HG03064 (cell line): ENCODE measurements around the gene CADM1.

Experiments
- ATAC-seq: cut with Tn5 transposase; IDR thresholded peaks from one replicate; pipeline ENCODE4 v1.9.1; 2021; ENCODE audit warnings: low read depth; ENCODE audit not compliant: unreplicated experiment

The CADM1 gene

GRCh38 chr11:115291325-115291724 lies 212.9 kb downstream of the CADM1 start:
- ATAC-seq = no peak

DNA sequence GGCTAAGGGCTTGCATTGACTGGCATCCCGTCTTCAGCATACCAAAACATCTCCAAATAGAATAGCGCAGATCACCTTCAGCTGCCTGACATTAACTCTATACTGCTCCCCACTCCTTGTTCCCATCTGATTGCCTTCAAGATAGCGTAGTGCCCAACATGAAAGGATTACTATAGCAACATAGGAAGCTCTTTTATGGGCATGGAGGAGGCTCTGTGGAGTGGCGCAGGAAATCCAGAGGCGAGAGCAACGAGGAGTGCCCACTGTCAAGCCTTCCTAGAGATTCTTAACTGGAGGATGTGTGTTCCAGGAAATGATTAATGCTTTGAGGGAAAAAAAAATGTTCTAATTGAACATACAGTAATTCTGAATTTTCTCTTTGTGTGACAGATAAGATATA lies 213.3 kb downstream of the CADM1 start:
- no peak for ATAC-seq

- ATAC-seq = no peak
Observed at GRCh38 chr11:115290479-115290878, 213.7 kb downstream of the CADM1 start.

GRCh38 chr11:115287266-115287665 lies 216.9 kb downstream of the CADM1 start:
- ATAC-seq = no peak

GRCh38 chr11:115286614-115287013 lies 217.6 kb downstream of the CADM1 start:
- ATAC-seq = no peak

DNA sequence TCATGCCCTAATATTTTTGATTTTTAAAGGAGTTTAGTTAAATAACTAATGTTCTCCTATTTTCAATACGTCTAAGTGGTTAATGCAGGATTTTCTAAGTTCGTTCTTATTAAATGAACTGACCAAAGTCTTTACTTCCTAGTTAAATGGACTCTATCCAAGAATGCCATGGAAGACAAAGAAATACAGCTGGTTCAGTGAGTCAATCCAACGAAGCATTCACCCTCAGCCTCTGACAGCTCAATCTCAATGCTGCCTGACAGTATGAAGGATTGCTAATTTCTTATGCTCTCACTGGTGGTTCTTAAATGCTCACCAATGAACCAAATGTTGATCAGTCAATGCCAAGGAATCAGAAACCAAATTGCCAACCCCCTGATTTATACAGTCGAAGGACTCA lies 219.4 kb downstream of the CADM1 start:
- ATAC-seq = no peak

GRCh38 chr11:115282923-115283322 lies 221.3 kb downstream of the CADM1 start:
- no peak for ATAC-seq

- no peak for ATAC-seq
Observed at GRCh38 chr11:115280775-115281174, 223.4 kb downstream of the CADM1 start.

DNA sequence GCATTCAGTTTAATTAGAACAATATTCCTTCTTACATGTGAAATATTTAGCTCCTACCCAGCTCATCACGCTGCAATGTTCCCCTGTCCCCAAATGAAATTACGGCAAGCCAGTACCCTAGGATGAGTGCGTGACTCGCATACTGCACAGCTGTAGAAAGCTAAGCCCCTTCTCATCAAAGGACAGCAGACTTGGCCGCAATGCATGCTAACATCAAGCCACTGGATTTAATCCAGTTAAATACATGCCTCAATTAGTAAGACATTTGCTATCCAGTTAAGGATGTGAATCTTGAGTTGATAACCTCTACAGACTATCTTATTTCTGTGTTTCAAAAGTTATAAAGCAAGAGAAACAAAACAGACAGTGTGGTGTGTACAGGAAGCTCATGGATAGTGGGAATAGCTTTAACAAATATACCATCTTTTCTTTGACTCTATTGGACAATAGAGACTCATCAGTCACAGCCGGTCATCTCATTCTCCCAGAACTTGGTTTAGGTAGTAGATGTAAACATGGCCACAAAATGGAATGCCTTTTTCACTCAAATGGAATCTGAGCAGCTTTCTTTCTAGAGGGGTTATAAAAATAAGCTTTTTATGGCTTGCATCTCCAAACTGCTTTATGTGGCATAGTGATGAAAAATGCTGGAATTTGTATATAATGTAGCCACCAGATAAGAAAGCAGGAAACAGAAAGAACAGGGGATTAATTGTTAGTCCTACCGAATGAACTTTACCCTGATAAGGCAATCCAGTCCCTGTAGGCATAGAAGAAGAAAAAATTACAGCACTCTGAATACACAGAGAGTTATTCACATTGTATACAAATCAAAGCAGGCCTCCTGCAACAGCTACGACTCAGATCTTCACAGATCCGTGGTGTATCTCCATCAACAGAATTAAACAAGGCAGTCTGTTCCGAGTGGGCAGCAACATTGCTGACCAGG lies 224.1 kb downstream of the CADM1 start:
- ATAC-seq = no peak

DNA sequence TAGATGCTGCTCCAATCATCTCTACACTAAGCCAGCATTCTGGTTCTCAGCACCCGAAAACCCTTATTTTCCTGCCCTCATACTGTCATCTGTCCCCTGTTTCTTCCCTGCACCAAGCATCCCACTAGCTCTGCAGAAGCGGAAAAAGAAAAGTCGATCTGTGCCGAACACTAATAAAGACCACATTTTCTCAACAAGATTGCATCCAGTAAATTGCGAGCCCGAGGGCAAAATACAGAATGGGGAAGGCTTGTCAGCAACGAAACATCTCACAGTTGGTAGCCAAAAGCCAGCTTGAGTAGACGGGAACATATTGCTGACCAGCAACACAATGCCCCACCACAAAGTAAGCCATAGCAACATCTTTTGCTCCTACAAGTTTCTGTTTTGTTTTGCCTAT lies 227.4 kb downstream of the CADM1 start:
- ATAC-seq = no peak

DNA sequence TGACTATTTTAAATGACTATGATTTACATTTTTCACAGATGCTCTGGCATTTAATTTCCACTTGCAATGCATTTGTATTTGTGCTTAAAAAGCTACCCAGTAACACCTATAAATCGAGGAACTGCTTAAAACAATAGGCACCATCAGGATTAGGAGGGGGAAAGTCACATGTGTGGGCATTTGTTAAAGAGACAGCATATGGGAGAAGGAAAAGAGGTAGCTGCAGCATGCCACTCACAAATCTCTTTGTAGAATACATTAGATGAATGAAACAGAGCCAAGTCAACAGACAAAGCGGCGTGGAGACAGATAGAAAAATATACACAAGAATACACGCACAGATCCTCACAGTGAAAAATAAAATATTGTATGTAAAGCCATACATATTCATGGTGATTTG lies 228.0 kb downstream of the CADM1 start:
- ATAC-seq = no peak

- no peak for ATAC-seq
Observed at GRCh38 chr11:115275045-115275444, 229.2 kb downstream of the CADM1 start.

- ATAC-seq = no peak
Observed at GRCh38 chr11:115272925-115273324, 231.3 kb downstream of the CADM1 start.

GRCh38 chr11:115271643-115272042 lies 232.6 kb downstream of the CADM1 start:
- no peak for ATAC-seq

- ATAC-seq = no peak
Observed at GRCh38 chr11:115269191-115269950, 234.8 kb downstream of the CADM1 start.

- ATAC-seq = no peak
Observed at GRCh38 chr11:115267871-115268270, 236.3 kb downstream of the CADM1 start.

GRCh38 chr11:115267238-115267781 lies 236.9 kb downstream of the CADM1 start:
- no peak for ATAC-seq

DNA sequence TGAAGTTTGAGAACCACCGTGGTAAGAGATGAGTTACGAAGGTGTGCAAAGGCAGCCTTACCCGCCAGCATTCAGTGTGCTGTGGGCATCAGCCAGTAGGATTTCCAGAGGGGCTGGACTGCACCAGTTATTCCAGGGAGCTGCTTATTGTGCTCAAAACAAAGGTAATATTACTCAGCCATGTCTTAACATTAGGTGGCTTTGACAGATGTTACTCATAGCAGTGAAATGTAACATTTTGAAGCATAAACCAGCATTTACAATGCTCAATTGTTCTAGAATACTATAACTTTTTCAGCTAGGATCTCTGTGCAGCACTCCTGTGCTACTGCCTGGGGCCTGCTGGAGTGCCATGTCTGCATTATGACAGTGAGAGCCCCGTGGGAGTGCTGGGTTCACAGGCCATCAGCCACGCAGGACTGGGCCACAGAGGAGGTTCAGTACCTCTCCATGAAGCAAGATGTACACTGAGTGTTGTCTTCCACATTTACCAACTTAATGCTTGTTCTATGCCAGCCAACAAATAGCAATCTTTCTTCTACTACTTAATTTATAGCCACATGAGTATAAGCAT lies 238.1 kb downstream of the CADM1 start:
- ATAC-seq = no peak

DNA sequence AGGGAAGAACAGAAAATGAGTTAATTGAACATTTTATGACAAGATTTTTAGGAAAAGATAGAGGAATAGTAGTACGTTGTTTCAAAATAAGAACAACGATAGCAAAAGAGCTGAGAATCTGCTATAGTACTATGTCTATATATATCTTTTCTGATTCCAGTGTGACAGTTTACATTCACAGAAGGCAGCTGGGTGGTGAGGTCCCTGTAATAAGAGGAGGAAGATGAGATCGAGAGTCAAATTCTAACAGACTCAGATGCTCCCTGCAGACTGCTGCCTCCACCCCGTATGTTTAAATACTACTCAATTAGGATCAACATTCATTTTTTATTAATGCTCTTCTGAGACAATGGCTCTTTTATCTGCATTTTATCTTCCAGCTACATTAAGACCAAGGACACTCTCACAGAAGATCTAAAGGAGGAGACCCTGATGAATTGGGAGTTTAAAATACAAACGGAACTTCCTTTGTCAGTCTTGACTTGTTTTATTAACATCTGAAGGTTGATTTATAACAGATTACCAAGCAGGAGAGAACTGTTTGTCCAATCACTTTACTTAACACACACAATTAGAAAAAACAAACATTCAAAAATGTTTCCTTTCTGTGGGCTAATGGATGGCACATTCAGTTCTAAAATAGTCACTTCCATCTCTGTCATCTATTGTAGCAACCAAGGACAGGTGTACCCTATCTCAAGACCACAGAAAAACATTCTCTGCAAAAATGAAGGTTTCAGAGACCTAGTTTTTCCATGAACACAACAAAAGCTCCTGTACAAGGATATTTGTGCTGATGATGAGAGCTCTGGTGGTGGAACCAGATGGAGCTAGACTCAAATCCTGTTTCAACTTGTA lies 240.2 kb downstream of the CADM1 start:
- ATAC-seq = no peak

GRCh38 chr11:115258216-115258615 lies 246.0 kb downstream of the CADM1 start:
- no peak for ATAC-seq
